ENCODE measurements around the gene RPLP2. TPM values are rescaled to one million over a fixed set of nuclear protein-coding genes. Genes with fewer than 3 reads are reported as not detected.

RPLP2 gene
- total RNA-seq, 1 experiment from 2014 or later, result 3,468 TPM

DNA sequence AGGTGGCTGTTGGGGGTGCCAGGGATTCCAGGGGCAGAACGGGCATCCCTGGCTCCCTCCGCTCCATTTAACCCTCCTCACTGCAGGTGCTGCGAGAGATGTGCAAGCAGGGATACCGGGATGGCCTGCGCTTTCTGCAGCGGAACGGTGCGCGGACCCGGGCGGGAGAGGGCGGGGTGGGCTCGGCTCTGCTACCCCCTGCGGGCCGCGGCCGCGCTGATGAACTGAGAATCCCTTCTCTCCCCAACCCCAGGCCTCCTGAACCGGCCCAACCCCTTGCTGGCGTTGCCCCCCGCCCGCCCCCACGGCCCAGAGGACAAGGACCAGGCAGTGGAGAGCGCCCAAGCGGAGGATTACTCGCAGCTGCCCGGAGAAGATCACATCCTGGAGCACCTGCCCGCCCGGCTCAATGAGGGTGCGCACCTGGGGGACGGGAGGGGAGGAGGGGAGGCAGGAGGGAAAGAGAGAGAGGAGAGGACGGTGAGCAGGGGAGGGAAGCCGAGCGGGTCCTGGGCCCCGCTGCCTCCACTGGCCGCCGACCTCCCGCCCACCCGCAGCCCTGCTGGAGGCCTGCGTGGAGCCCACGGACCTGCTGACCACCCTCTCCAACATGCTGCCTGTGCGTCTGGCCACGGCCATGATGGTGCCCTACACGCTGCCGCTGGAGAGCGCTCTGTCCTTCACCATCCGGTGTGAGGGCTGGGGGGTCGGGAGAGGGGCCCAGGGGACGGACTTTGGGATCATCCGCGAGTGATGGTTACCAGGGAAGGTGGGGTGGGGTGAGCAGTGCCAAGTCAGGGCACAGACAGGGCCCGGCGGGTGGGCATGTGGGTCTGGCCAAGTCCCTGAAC lies 13.9 kb downstream of the RPLP2 start:
- H3K36me3 ChIP-seq (ENCODE audit: control insufficient read depth, insufficient read depth, low read length), result 0 out of 2 replicates have a peak, but pooled peaks cover 2% of the 10 kb centered on the region
- DNase-seq (ENCODE audit: low read depth, low spot score) (no peak), ATAC-seq (no peak)
- intact Hi-C loops (cut with micrococcal nuclease; ENCODE audit: unreplicated experiment) (no loop called here), in situ Hi-C loops (cut with HindIII; ENCODE audit: low pct_unique_long_range_greater_than_20kb, low sequenced_read_pairs) (no loop called here)
- TF ChIP-seq TCF7L2 (IDR thresholded peaks at IDR 0.05; ENCODE audit: low read depth, low read length) (no peak), POLR2AphosphoS5 (IDR thresholded peaks at IDR 0.05; ENCODE audit: low read depth, low read length) (no peak; the same call in none of the 2 replicates), SIN3A (IDR thresholded peaks at IDR 0.05; ENCODE audit: borderline replicate concordance, insufficient read depth, low read depth, low read length) (no peak)
- TF ChIP-seq, protein P1, sequence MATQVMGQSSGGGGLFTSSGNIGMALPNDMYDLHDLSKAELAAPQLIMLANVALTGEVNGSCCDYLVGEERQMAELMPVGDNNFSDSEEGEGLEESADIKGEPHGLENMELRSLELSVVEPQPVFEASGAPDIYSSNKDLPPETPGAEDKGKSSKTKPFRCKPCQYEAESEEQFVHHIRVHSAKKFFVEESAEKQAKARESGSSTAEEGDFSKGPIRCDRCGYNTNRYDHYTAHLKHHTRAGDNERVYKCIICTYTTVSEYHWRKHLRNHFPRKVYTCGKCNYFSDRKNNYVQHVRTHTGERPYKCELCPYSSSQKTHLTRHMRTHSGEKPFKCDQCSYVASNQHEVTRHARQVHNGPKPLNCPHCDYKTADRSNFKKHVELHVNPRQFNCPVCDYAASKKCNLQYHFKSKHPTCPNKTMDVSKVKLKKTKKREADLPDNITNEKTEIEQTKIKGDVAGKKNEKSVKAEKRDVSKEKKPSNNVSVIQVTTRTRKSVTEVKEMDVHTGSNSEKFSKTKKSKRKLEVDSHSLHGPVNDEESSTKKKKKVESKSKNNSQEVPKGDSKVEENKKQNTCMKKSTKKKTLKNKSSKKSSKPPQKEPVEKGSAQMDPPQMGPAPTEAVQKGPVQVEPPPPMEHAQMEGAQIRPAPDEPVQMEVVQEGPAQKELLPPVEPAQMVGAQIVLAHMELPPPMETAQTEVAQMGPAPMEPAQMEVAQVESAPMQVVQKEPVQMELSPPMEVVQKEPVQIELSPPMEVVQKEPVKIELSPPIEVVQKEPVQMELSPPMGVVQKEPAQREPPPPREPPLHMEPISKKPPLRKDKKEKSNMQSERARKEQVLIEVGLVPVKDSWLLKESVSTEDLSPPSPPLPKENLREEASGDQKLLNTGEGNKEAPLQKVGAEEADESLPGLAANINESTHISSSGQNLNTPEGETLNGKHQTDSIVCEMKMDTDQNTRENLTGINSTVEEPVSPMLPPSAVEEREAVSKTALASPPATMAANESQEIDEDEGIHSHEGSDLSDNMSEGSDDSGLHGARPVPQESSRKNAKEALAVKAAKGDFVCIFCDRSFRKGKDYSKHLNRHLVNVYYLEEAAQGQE (IDR thresholded peaks at IDR 0.05; ENCODE audit: insufficient read depth in 1 of 2, low read depth in 2 of 2, low read length in 1 of 2), result no peak
- TF ChIP-seq, protein P2, sequence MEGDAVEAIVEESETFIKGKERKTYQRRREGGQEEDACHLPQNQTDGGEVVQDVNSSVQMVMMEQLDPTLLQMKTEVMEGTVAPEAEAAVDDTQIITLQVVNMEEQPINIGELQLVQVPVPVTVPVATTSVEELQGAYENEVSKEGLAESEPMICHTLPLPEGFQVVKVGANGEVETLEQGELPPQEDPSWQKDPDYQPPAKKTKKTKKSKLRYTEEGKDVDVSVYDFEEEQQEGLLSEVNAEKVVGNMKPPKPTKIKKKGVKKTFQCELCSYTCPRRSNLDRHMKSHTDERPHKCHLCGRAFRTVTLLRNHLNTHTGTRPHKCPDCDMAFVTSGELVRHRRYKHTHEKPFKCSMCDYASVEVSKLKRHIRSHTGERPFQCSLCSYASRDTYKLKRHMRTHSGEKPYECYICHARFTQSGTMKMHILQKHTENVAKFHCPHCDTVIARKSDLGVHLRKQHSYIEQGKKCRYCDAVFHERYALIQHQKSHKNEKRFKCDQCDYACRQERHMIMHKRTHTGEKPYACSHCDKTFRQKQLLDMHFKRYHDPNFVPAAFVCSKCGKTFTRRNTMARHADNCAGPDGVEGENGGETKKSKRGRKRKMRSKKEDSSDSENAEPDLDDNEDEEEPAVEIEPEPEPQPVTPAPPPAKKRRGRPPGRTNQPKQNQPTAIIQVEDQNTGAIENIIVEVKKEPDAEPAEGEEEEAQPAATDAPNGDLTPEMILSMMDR (IDR thresholded peaks at IDR 0.05), result no peak
- BruUV-seq (replicated peaks), result no TSS peak
- CTCF ChIA-PET, result no interaction called here
- H3K4me1 ChIP-seq (ENCODE audit: control insufficient read depth, insufficient read depth, low read length), result peaks cover 65% of the 10 kb centered on the region
- H3K4me3 ChIP-seq (ENCODE audit: low read depth in 2 of 2, low read length in 2 of 2), result no peak overlapping the region
- H3K27ac ChIP-seq (ENCODE audit: low read length), result no peak overlapping the region
- no peaks in the 10 kb centered on the region for H3K27me3 ChIP-seq (ENCODE audit: control insufficient read depth, insufficient read depth, low read length)
- POLR2A ChIA-PET, result no interaction called here
- no peaks in the 10 kb centered on the region for H3K9me3 ChIP-seq (ENCODE audit: control insufficient read depth, insufficient read depth, low read depth, low read length)

DNA sequence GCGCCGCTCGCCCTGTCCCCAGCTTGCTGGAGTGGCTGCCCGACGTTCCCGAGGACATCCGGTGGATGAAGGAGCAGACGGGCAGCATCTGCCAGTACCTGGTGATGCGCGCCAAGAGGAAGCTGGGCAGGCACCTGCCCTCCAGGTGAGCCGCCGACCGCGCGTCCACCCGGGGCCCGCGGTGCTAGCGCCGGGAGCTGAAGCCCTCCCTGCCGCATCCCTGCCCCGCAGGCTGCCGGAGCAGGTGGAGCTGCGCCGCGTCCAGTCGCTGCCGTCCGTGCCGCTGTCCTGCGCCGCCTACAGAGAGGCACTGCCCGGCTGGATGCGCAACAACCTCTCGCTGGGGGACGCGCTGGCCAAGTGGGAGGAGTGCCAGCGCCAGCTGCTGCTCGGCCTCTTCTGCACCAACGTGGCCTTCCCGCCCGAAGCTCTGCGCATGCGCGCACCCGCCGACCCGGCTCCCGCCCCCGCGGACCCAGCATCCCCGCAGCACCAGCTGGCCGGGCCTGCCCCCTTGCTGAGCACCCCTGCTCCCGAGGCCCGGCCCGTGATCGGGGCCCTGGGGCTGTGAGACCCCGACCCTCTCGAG lies 14.6 kb downstream of the RPLP2 start:
- TSS peak; percentile 9 for BruUV-seq (replicated peaks)
- Histone ChIP-seq H3K4me1 (ENCODE audit: control insufficient read depth, insufficient read depth, low read length) (peaks cover 68% of the 10 kb centered on the region), H3K36me3 (ENCODE audit: control insufficient read depth, insufficient read depth, low read length) (0 out of 2 replicates have a peak, but pooled peaks cover 2% of the 10 kb centered on the region), H3K4me3 (ENCODE audit: low read depth in 2 of 2, low read length in 2 of 2) (no peak overlapping the region), H3K27ac (ENCODE audit: low read length) (no peak overlapping the region), H3K27me3 (ENCODE audit: control insufficient read depth, insufficient read depth, low read length) (no peaks in the 10 kb centered on the region), H3K9me3 (ENCODE audit: control insufficient read depth, insufficient read depth, low read depth, low read length) (no peaks in the 10 kb centered on the region)
- TF ChIP-seq, protein P1 (IDR thresholded peaks at IDR 0.05; ENCODE audit: insufficient read depth in 1 of 2, low read depth in 2 of 2, low read length in 1 of 2), result no peak
- no peak for TF ChIP-seq SIN3A (IDR thresholded peaks at IDR 0.05; ENCODE audit: borderline replicate concordance, insufficient read depth, low read depth, low read length)
- TF ChIP-seq, protein P2 (IDR thresholded peaks at IDR 0.05), result no peak
- TF ChIP-seq POLR2AphosphoS5 (IDR thresholded peaks at IDR 0.05; ENCODE audit: low read depth, low read length), result no peak; the same call in 1 of the 2 replicates
- intact Hi-C loops (cut with micrococcal nuclease; ENCODE audit: unreplicated experiment) (no loop called here), in situ Hi-C loops (cut with HindIII; ENCODE audit: low pct_unique_long_range_greater_than_20kb, low sequenced_read_pairs) (no loop called here)
- POLR2A ChIA-PET, result no interaction called here
- DNase-seq (ENCODE audit: low read depth, low spot score) (no peak), ATAC-seq (no peak)
- CTCF ChIA-PET, result no interaction called here
